ENCODE data around the gene CRYBA1. TPM values are rescaled to one million over a fixed set of nuclear protein-coding genes. Genes with fewer than 3 reads are reported as not detected.

Gene CRYBA1
- total RNA-seq, 1 donor from 2014 or later = not detected

GRCh38 chr17:29283496-29283895 lies 36.8 kb downstream of the CRYBA1 start:
- H3K9me3 Mint-ChIP-seq (ENCODE audit: unreplicated experiment) = peaks cover 7% of the 10 kb centered on the region
- Histone ChIP-seq H3K36me3 (ENCODE audit: insufficient read depth, low read length) (peaks cover 60% of the 10 kb centered on the region), H3K9me3 (ENCODE audit: insufficient read depth, low read depth, low read length) (no peaks in the 10 kb centered on the region), H3K27me3 (ENCODE audit: insufficient read depth, low read length) (no peaks in the 10 kb centered on the region), H3K79me2 (ENCODE audit: insufficient read depth, low read length) (peaks cover 99% of the 10 kb centered on the region), H3K4me2 (ENCODE audit: low read length) (peak overlapping the region; percentile 2), H4K20me1 (ENCODE audit: insufficient read depth, low read length) (peaks cover 97% of the 10 kb centered on the region), H3K9ac (ENCODE audit: low read length) (no peak overlapping the region), H3K4me3 (ENCODE audit: insufficient read depth, low read depth, low read length) (no peak overlapping the region), H3K27ac (ENCODE audit: low read depth, low read length) (no peak overlapping the region), H2AFZ (ENCODE audit: low read depth, low read length) (no peak overlapping the region), H3K4me1 (ENCODE audit: insufficient read depth, low read length) (peaks cover 2% of the 10 kb centered on the region)
- H3K4me3 Mint-ChIP-seq (ENCODE audit: unreplicated experiment) = peak overlapping the region; percentile 62
- TF ChIP-seq EZH2 (IDR thresholded peaks at IDR 0.05; ENCODE audit: insufficient read depth, low read length) = no peak
- TF ChIP-seq, protein P1, sequence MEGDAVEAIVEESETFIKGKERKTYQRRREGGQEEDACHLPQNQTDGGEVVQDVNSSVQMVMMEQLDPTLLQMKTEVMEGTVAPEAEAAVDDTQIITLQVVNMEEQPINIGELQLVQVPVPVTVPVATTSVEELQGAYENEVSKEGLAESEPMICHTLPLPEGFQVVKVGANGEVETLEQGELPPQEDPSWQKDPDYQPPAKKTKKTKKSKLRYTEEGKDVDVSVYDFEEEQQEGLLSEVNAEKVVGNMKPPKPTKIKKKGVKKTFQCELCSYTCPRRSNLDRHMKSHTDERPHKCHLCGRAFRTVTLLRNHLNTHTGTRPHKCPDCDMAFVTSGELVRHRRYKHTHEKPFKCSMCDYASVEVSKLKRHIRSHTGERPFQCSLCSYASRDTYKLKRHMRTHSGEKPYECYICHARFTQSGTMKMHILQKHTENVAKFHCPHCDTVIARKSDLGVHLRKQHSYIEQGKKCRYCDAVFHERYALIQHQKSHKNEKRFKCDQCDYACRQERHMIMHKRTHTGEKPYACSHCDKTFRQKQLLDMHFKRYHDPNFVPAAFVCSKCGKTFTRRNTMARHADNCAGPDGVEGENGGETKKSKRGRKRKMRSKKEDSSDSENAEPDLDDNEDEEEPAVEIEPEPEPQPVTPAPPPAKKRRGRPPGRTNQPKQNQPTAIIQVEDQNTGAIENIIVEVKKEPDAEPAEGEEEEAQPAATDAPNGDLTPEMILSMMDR (IDR thresholded peaks at IDR 0.05; ENCODE audit: insufficient read depth, low read depth, low read length) = no peak
- peaks cover 36% of the 10 kb centered on the region for H3K36me3 Mint-ChIP-seq (ENCODE audit: low read depth, unreplicated experiment)
- peaks cover 34% of the 10 kb centered on the region for H3K4me1 Mint-ChIP-seq (ENCODE audit: low read depth, unreplicated experiment)
- FAIRE-seq = no peak
- no peak for DNase-seq (ENCODE audit: low read depth)
- H3K27ac Mint-ChIP-seq (ENCODE audit: unreplicated experiment) = no peak overlapping the region
- H3K27me3 Mint-ChIP-seq (ENCODE audit: low read depth, unreplicated experiment) = no peaks in the 10 kb centered on the region

- H3K9me3 ChIP-seq (ENCODE audit: insufficient read depth, low read depth, low read length) = no peaks in the 10 kb centered on the region
- no peak overlapping the region for H2AFZ ChIP-seq (ENCODE audit: low read depth, low read length)
- Mint-ChIP-seq H3K9me3 (ENCODE audit: unreplicated experiment) (peaks cover 5% of the 10 kb centered on the region), H3K4me1 (ENCODE audit: low read depth, unreplicated experiment) (peaks cover 38% of the 10 kb centered on the region), H3K27ac (ENCODE audit: unreplicated experiment) (no peak overlapping the region), H3K27me3 (ENCODE audit: low read depth, unreplicated experiment) (no peaks in the 10 kb centered on the region), H3K36me3 (ENCODE audit: low read depth, unreplicated experiment) (peaks cover 31% of the 10 kb centered on the region), H3K4me3 (ENCODE audit: unreplicated experiment) (no peak overlapping the region)
- H3K4me1 ChIP-seq (ENCODE audit: insufficient read depth, low read length) = peaks cover 2% of the 10 kb centered on the region
- H3K4me2 ChIP-seq (ENCODE audit: low read length) = peak overlapping the region; percentile 2
- no peak for TF ChIP-seq EZH2 (IDR thresholded peaks at IDR 0.05; ENCODE audit: insufficient read depth, low read length)
- TF ChIP-seq, protein P1 (IDR thresholded peaks at IDR 0.05; ENCODE audit: insufficient read depth, low read depth, low read length) = no peak
- peaks cover 56% of the 10 kb centered on the region for H3K36me3 ChIP-seq (ENCODE audit: insufficient read depth, low read length)
- no peak overlapping the region for H3K27ac ChIP-seq (ENCODE audit: low read depth, low read length)
- H3K4me3 ChIP-seq (ENCODE audit: insufficient read depth, low read depth, low read length) = no peak overlapping the region
- H3K79me2 ChIP-seq (ENCODE audit: insufficient read depth, low read length) = peaks cover 99% of the 10 kb centered on the region
- FAIRE-seq = no peak
- peaks cover 97% of the 10 kb centered on the region for H4K20me1 ChIP-seq (ENCODE audit: insufficient read depth, low read length)
- DNase-seq (ENCODE audit: low read depth) = no peak
- H3K27me3 ChIP-seq (ENCODE audit: insufficient read depth, low read length) = no peaks in the 10 kb centered on the region
- H3K9ac ChIP-seq (ENCODE audit: low read length) = no peak overlapping the region
These were observed 37.3 kb downstream of the CRYBA1 start for GRCh38 chr17:29283961-29284360.

GRCh38 chr17:29289852-29290251 lies 43.2 kb downstream of the CRYBA1 start:
- no peak overlapping the region for H2AFZ ChIP-seq (ENCODE audit: low read depth, low read length)
- peaks cover 20% of the 10 kb centered on the region for H3K36me3 ChIP-seq (ENCODE audit: insufficient read depth, low read length)
- peaks cover 87% of the 10 kb centered on the region for H3K79me2 ChIP-seq (ENCODE audit: insufficient read depth, low read length)
- TF ChIP-seq, protein P1 (IDR thresholded peaks at IDR 0.05; ENCODE audit: insufficient read depth, low read depth, low read length) = no peak
- TF ChIP-seq EZH2 (IDR thresholded peaks at IDR 0.05; ENCODE audit: insufficient read depth, low read length) = no peak
- FAIRE-seq = no peak
- peaks cover 85% of the 10 kb centered on the region for H4K20me1 ChIP-seq (ENCODE audit: insufficient read depth, low read length)
- H3K4me1 ChIP-seq (ENCODE audit: insufficient read depth, low read length) = peaks cover 20% of the 10 kb centered on the region
- H3K27me3 ChIP-seq (ENCODE audit: insufficient read depth, low read length) = no peaks in the 10 kb centered on the region
- no peak overlapping the region for H3K4me3 ChIP-seq (ENCODE audit: insufficient read depth, low read depth, low read length)
- Mint-ChIP-seq H3K27me3 (ENCODE audit: low read depth, unreplicated experiment) (no peaks in the 10 kb centered on the region), H3K9me3 (ENCODE audit: unreplicated experiment) (no peaks in the 10 kb centered on the region), H3K4me1 (ENCODE audit: low read depth, unreplicated experiment) (peaks cover 29% of the 10 kb centered on the region), H3K36me3 (ENCODE audit: low read depth, unreplicated experiment) (peaks cover 7% of the 10 kb centered on the region), H3K4me3 (ENCODE audit: unreplicated experiment) (peak overlapping the region; percentile 96), H3K27ac (ENCODE audit: unreplicated experiment) (peak overlapping the region; percentile 47)
- H3K9me3 ChIP-seq (ENCODE audit: insufficient read depth, low read depth, low read length) = no peaks in the 10 kb centered on the region
- no peak overlapping the region for H3K27ac ChIP-seq (ENCODE audit: low read depth, low read length)
- peak overlapping the region; percentile 52 for H3K9ac ChIP-seq (ENCODE audit: low read length)
- no peak for DNase-seq (ENCODE audit: low read depth)
- H3K4me2 ChIP-seq (ENCODE audit: low read length) = peak overlapping the region; percentile 88

Measured in astrocyte (in vitro differentiated cells and primary cell).